Esophagus muscularis mucosa (tissue), 4 donors: ENCODE results near the gene SKA3. TPM values are rescaled to one million over a fixed set of nuclear protein-coding genes. Genes with fewer than 3 reads are reported as not detected.

ENCODE experiments used
- DNase-seq: peaks from one replicate; pipeline ENCODE4 v3.0.0-alpha.2; 2017; ENCODE audit errors: extremely low spot score
- H3K27ac ChIP-seq, 4 donors: fragments of 200-600 bp; sonication (generic); replicated peaks in 1 of 4; 1 replicate in 3 of 4; 2 replicates in 1 of 4; pipeline ENCODE4 v1.5.1; 2016 to 2019; ENCODE audit warnings: mild to moderate bottlenecking in 1 of 4
- H3K27me3 ChIP-seq, 4 donors: fragments of 200-600 bp; sonication (generic); one replicate each; pipeline versions ENCODE4 v1.5.1 to v1.6.0; 2016 to 2019
- H3K36me3 ChIP-seq, 4 donors: fragments of 200-600 bp; sonication (generic); one replicate each; pipeline ENCODE4 v1.5.1; 2016 to 2019
- H3K4me1 ChIP-seq, 4 donors: fragments of 200-600 bp; sonication (generic); one replicate each; pipeline ENCODE4 v1.5.1; 2016 to 2019
- H3K4me3 ChIP-seq, 4 donors: fragments of 200-600 bp; sonication (generic); 1 replicate in 2 of 4; 2 replicates in 2 of 4; pipeline ENCODE4 v1.5.1; 2016 to 2019; ENCODE audit warnings: mild to moderate bottlenecking in 4 of 4, moderate library complexity in 1 of 4
- H3K9me3 ChIP-seq, 4 donors: fragments of 200-600 bp; sonication (generic); 1 replicate in 3 of 4; 2 replicates in 1 of 4; pipeline ENCODE4 v1.5.1; 2016 to 2019
- CTCF ChIP-seq, 3 experiments: fragments of 200-600 bp in 2 of 3; fragments of 450-650 bp in 1 of 3; sonication (generic) in 2 of 3; IDR thresholded peaks; one replicate each; pipeline ENCODE4 v1.5.1; 2017 to 2019; ENCODE audit warnings: antibody characterized with exemption in 3 of 3, mild to moderate bottlenecking in 2 of 3, moderate library complexity in 1 of 3
- EP300 ChIP-seq: sonication (generic); formaldehyde crosslinking; IDR thresholded peaks from one replicate; pipeline ENCODE4 v1.6.1; 2017; ENCODE audit warnings: antibody characterized with exemption
- POLR2A ChIP-seq: fragments of 450-650 bp; IDR thresholded peaks from one replicate; pipeline ENCODE4 v1.6.1; 2017; ENCODE audit warnings: antibody characterized with exemption, moderate library complexity, mild to moderate bottlenecking, low read depth
- POLR2AphosphoS5 ChIP-seq, 2 donors: sonication (generic); formaldehyde crosslinking; IDR thresholded peaks; one replicate each; pipeline ENCODE4 v1.6.1; 2017; ENCODE audit warnings: antibody characterized with exemption in 2 of 2
- WGBS: methylation state at CpG from one replicate; pipeline ENCODE4 v1.1.5; 2018; 5-methylcytosine and 5-hydroxymethylcytosine counted together
- intact Hi-C: fragments of 100-400 bp; cut with DNase I; formaldehyde crosslinking; loops from one replicate; pipeline ENCODE4 v1.15.1; 2023
- total RNA-seq, 4 donors: library from RNA; depleted of rRNA; stranded (reverse); fragments of >200 nt; gene quantifications; one replicate each; pipeline versions ENCODE4 v1.1.0 to v1.2.1, GENCODE V29; 2016

SKA3 gene
- total RNA-seq, 4 donors from 2014 or later, result 0.23 to 0.83 (median 0.66) TPM; not detected in 1

GRCh38 chr13:21150013-21150412 lies 26.3 kb downstream of the SKA3 start:
- TF ChIP-seq CTCF (IDR thresholded peaks at IDR 0.05) (no peak), POLR2AphosphoS5 (IDR thresholded peaks at IDR 0.05) (no peak), EP300 (no peak), POLR2A (no peak)
- Histone ChIP-seq H3K36me3 (peaks cover 13 to 41% (median 32%) of the 10 kb centered on the region in 4 donors), H3K27me3 (no peaks in the 10 kb centered on the region), H3K27ac (no peak overlapping the region), H3K4me3 (no peak overlapping the region), H3K4me1 (peaks cover 0 to 10% (median 4%) of the 10 kb centered on the region in 4 donors), H3K9me3 (no peaks in the 10 kb centered on the region)
- intact Hi-C loops, result no loop called here
- whole genome bisulfite sequencing, result 61% methylated on average over 1 of the region's 1 CpG
- DNase-seq, result no peak

- DNase-seq, result no peak
- intact Hi-C loops, result no loop called here
Measured at GRCh38 chr13:21149568-21149967, 26.8 kb downstream of the SKA3 start.

GRCh38 chr13:21148557-21149258 lies 27.6 kb downstream of the SKA3 start:
- no peak for DNase-seq
- peaks cover 13 to 46% (median 33%) of the 10 kb centered on the region in 4 donors for H3K36me3 ChIP-seq
- peaks cover 2 to 21% (median 14%) of the 10 kb centered on the region in 4 donors for H3K4me1 ChIP-seq
- H3K9me3 ChIP-seq, result no peaks in the 10 kb centered on the region
- WGBS, result 71% methylated on average over 5 of the region's 5 CpGs
- no peaks in the 10 kb centered on the region for H3K27me3 ChIP-seq
- TF ChIP-seq CTCF (IDR thresholded peaks at IDR 0.05), result no peak
- H3K4me3 ChIP-seq, result no peak overlapping the region
- H3K27ac ChIP-seq, result no peak overlapping the region
- intact Hi-C loops, result no loop called here

More at GRCh38 chr13:21149568-21149967, 26.8 kb downstream of the SKA3 start:
- Histone ChIP-seq H3K9me3 (no peaks in the 10 kb centered on the region), H3K4me1 (peaks cover 0 to 14% (median 6%) of the 10 kb centered on the region in 4 donors), H3K36me3 (peaks cover 13 to 43% (median 33%) of the 10 kb centered on the region in 4 donors), H3K27ac (no peak overlapping the region), H3K4me3 (no peak overlapping the region), H3K27me3 (no peaks in the 10 kb centered on the region)
- 67% methylated on average over 1 of the region's 1 CpG for WGBS
- no peak for TF ChIP-seq EP300
- TF ChIP-seq POLR2AphosphoS5 (IDR thresholded peaks at IDR 0.05), result no peak

GRCh38 chr13:21147827-21148226 lies 28.5 kb downstream of the SKA3 start:
- peaks cover 10 to 30% (median 22%) of the 10 kb centered on the region in 4 donors for H3K4me1 ChIP-seq
- no peaks in the 10 kb centered on the region for H3K9me3 ChIP-seq
- intact Hi-C loops, result no loop called here
- no peak overlapping the region for H3K27ac ChIP-seq
- no peak for DNase-seq
- TF ChIP-seq EP300, result no peak
- no peak for TF ChIP-seq POLR2A
- no peak for TF ChIP-seq CTCF (IDR thresholded peaks at IDR 0.05)
- no peak for TF ChIP-seq POLR2AphosphoS5 (IDR thresholded peaks at IDR 0.05)
- H3K36me3 ChIP-seq, result peaks cover 13 to 52% (median 35%) of the 10 kb centered on the region in 4 donors
- H3K27me3 ChIP-seq, result no peaks in the 10 kb centered on the region
- no peak overlapping the region for H3K4me3 ChIP-seq
- 95% methylated on average over 3 of the region's 4 CpGs for WGBS

- no peak for TF ChIP-seq POLR2A
- no peak for TF ChIP-seq EP300
- TF ChIP-seq CTCF (IDR thresholded peaks at IDR 0.05), result no peak
- TF ChIP-seq POLR2AphosphoS5 (IDR thresholded peaks at IDR 0.05), result no peak
- WGBS, result 90% methylated on average over 3 of the region's 3 CpGs
- peaks cover 8 to 47% (median 26%) of the 10 kb centered on the region in 4 donors for H3K36me3 ChIP-seq
- no peak overlapping the region for H3K27ac ChIP-seq
- intact Hi-C loops, result no loop called here
- no peak overlapping the region for H3K4me3 ChIP-seq
- peaks cover 30 to 57% (median 43%) of the 10 kb centered on the region in 4 donors for H3K4me1 ChIP-seq
- DNase-seq, result no peak
- no peaks in the 10 kb centered on the region for H3K27me3 ChIP-seq
- no peaks in the 10 kb centered on the region for H3K9me3 ChIP-seq
Measured at GRCh38 chr13:21142766-21143165, 33.6 kb downstream of the SKA3 start.
